Stimulated activated CD4-positive, alpha-beta T cell treated with anti-CD3 and anti-CD28 coated beads, Interleukin-4, amount 100 ng/mL, for 1 hour (primary cell): ENCODE measurements around the gene CTDSPL.

Experiments
- DNase-seq: peaks from one replicate; pipeline ENCODE4 v3.0.0-alpha.2; 2020

Gene CTDSPL

GRCh38 chr3:37892927-37893600 lies 31.4 kb downstream of the CTDSPL start:
- no peak for DNase-seq

GRCh38 chr3:37896827-37897226 lies 35.1 kb downstream of the CTDSPL start:
- no peak for DNase-seq

- no peak for DNase-seq
Measured at GRCh38 chr3:37897763-37898162, 36.1 kb downstream of the CTDSPL start.

- DNase-seq, result no peak
Measured at GRCh38 chr3:37898424-37898823, 36.7 kb downstream of the CTDSPL start.

GRCh38 chr3:37899101-37899707 lies 37.5 kb downstream of the CTDSPL start:
- DNase-seq, result no peak

- no peak for DNase-seq
Measured at GRCh38 chr3:37899711-37900306, 38.1 kb downstream of the CTDSPL start.

GRCh38 chr3:37901721-37902120 lies 40.0 kb downstream of the CTDSPL start:
- DNase-seq, result no peak

- DNase-seq, result no peak
Measured at GRCh38 chr3:37902674-37903073, 41.0 kb downstream of the CTDSPL start.

- DNase-seq, result no peak
Measured at GRCh38 chr3:37903320-37903719, 41.6 kb downstream of the CTDSPL start.

- DNase-seq, result no peak
Measured at GRCh38 chr3:37903734-37904133, 42.1 kb downstream of the CTDSPL start.

GRCh38 chr3:37904601-37905000 lies 42.9 kb downstream of the CTDSPL start:
- DNase-seq, result no peak

GRCh38 chr3:37905346-37905745 lies 43.7 kb downstream of the CTDSPL start:
- no peak for DNase-seq

- no peak for DNase-seq
Measured at GRCh38 chr3:37905987-37906674, 44.5 kb downstream of the CTDSPL start.

- DNase-seq, result no peak
Measured at GRCh38 chr3:37906734-37907282, 45.1 kb downstream of the CTDSPL start.

GRCh38 chr3:37907371-37907770 lies 45.7 kb downstream of the CTDSPL start:
- no peak for DNase-seq

GRCh38 chr3:37907906-37908305 lies 46.2 kb downstream of the CTDSPL start:
- DNase-seq, result no peak

- no peak for DNase-seq
Measured at GRCh38 chr3:37909067-37909911, 47.6 kb downstream of the CTDSPL start.

- DNase-seq, result no peak
Measured at GRCh38 chr3:37910671-37911400, 49.2 kb downstream of the CTDSPL start.

GRCh38 chr3:37912052-37912733 lies 50.5 kb downstream of the CTDSPL start:
- DNase-seq, result no peak

- DNase-seq, result no peak
Measured at GRCh38 chr3:37913522-37913921, 51.8 kb downstream of the CTDSPL start.

- DNase-seq, result no peak
Measured at GRCh38 chr3:37916685-37917084, 55.0 kb downstream of the CTDSPL start.
